Astrocyte (in vitro differentiated cells and primary cell): ENCODE results near the gene THBS4.

Source experiments
- CTCF ChIP-seq: IDR thresholded peaks from 2 replicates; pipeline ENCODE4 v1.5.1; 2011; ENCODE audit warnings: low read depth, mild to moderate bottlenecking, inconsistent platforms, low read length, moderate library complexity; ENCODE audit not compliant: insufficient read depth
- EZH2 ChIP-seq: IDR thresholded peaks from 2 replicates; pipeline ENCODE4 v1.6.1; 2012; ENCODE audit warnings: mild to moderate bottlenecking, low read length, inconsistent platforms; ENCODE audit not compliant: insufficient read depth

DNA sequence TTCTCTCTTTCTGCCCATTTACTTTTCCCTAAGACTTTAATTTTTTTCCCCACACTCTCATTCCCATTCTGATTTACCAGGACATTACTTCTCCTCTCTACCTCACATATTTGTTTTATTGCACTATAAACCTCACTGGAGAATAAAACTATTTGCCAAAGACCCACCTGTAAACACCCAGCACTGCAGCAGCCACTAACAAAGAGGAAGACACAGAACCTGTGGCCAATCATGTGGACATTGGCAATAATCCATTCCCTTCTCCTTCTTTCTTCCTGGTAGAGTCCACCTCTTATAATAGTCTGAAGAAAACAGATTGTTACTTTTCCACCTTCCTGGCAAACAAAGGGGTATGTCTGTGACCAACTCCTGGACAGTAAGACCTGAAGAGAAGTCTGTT lies 8.3 kb upstream of the THBS4 start:
- no peak for TF ChIP-seq CTCF
- TF ChIP-seq EZH2, result no peak
